ENCODE measurements around the gene PCBP3.
A peak's percentile ranks its signal among the peaks of the same experiment; 100 is the strongest.

PCBP3 gene

GRCh38 chr21:45765375-45765774 lies 121.8 kb downstream of the PCBP3 start:
- H3K4me3 ChIP-seq (replicated peaks in 1 of 2; ENCODE audit: low read depth in 2 of 2, low read length in 2 of 2), result no peak overlapping the region
- no peak for TF ChIP-seq CTCF (IDR thresholded peaks at IDR 0.05; ENCODE audit: low read depth, low read length)
- no peak for DNase-seq (ENCODE audit: low read depth in 2 of 2)

- DNase-seq (ENCODE audit: low read depth in 2 of 2), result no peak
- no peak overlapping the region for H3K4me3 ChIP-seq (replicated peaks in 1 of 2; ENCODE audit: low read depth in 2 of 2, low read length in 2 of 2)
- no peak for TF ChIP-seq CTCF (IDR thresholded peaks at IDR 0.05; ENCODE audit: low read depth, low read length)
These were observed 122.5 kb downstream of the PCBP3 start for GRCh38 chr21:45766055-45766454.

GRCh38 chr21:45766501-45766900 lies 123.0 kb downstream of the PCBP3 start:
- DNase-seq (ENCODE audit: low read depth in 2 of 2), result no peak
- no peak for TF ChIP-seq CTCF (IDR thresholded peaks at IDR 0.05; ENCODE audit: low read depth, low read length)
- H3K4me3 ChIP-seq (replicated peaks in 1 of 2; ENCODE audit: low read depth in 2 of 2, low read length in 2 of 2), result no peak overlapping the region

GRCh38 chr21:45767071-45768006 lies 123.8 kb downstream of the PCBP3 start:
- no peak overlapping the region for H3K4me3 ChIP-seq (replicated peaks in 1 of 2; ENCODE audit: low read depth in 2 of 2, low read length in 2 of 2)
- no peak for TF ChIP-seq CTCF (IDR thresholded peaks at IDR 0.05; ENCODE audit: low read depth, low read length)
- peak; percentile 41 for DNase-seq (ENCODE audit: low read depth in 2 of 2)

- DNase-seq (ENCODE audit: low read depth in 2 of 2), result peak; percentile 34 to 62
- H3K4me3 ChIP-seq (replicated peaks in 1 of 2; ENCODE audit: low read depth in 2 of 2, low read length in 2 of 2), result no peak overlapping the region
- TF ChIP-seq CTCF (IDR thresholded peaks at IDR 0.05; ENCODE audit: low read depth, low read length), result no peak
These were observed 124.7 kb downstream of the PCBP3 start for GRCh38 chr21:45768011-45768739.

- H3K4me3 ChIP-seq (replicated peaks in 1 of 2; ENCODE audit: low read depth in 2 of 2, low read length in 2 of 2), result no peak overlapping the region
- DNase-seq (ENCODE audit: low read depth in 2 of 2), result peak in 1 of 2 donors; percentile 16
These were observed 125.2 kb downstream of the PCBP3 start for GRCh38 chr21:45768740-45769048.

More at GRCh38 chr21:45768740-45769048, 125.2 kb downstream of the PCBP3 start:
- TF ChIP-seq CTCF (IDR thresholded peaks at IDR 0.05; ENCODE audit: low read depth, low read length), result peak; percentile 9

Data from cardiac fibroblast (primary cell).